Measurements from ENCODE around the gene NAT9. TPM values are rescaled to one million over a fixed set of nuclear protein-coding genes. Genes with fewer than 3 reads are reported as not detected.
A peak's percentile ranks its signal among the peaks of the same experiment; 100 is the strongest.

NAT9 gene
- total and polyA plus RNA-seq, 4 experiments from 2014 or later, result 11.9 to 70.3 (median 39.6) TPM

DNA sequence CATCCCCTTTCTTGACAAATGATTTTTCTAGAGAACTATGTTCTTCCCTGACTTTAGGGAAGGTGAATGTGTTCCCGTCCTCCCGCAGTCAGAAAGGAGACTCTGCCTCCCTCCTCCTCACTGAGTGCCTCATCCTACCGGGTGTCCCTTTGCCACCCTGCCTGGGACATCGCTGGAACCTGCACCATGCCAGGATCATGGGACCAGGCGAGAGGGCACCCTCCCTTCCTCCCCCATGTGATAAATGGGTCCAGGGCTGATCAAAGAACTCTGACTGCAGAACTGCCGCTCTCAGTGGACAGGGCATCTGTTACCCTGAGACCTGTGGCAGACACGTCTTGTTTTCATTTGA, 7.4 kb downstream of the NAT9 start:
- no peaks in the 10 kb centered on the region for H3K27me3 ChIP-seq (ENCODE audit: insufficient read depth, low read length)
- Mint-ChIP-seq H3K27me3 (no peaks in the 10 kb centered on the region), H3K9me3 (peaks cover 0 to 2% (median 0%) of the 10 kb centered on the region in 8 donors), H3K36me3 (peaks cover 31 to 70% of the 10 kb centered on the region in 2 donors), H3K4me3 (no peak overlapping the region), H3K27ac (peak overlapping the region; percentile 48 to 86 (median 77)), H3K4me1 (peaks cover 16 to 57% (median 30%) of the 10 kb centered on the region in 4 donors)
- H3K4me1 ChIP-seq (ENCODE audit: insufficient read depth, low read length), result peaks cover 22% of the 10 kb centered on the region
- H3K36me3 ChIP-seq (ENCODE audit: insufficient read depth, low read length), result peaks cover 87% of the 10 kb centered on the region
- ChIA-PET CTCF (ENCODE audit: partially characterized antibody) (interaction anchor here (0.7 to 13.9 kb wide), 8 partner anchors 8 to 111 kb away, joined by 3 to 181 read pairs (median 66); partner anchors contain the start of gene RAB37), POLR2A (ENCODE audit: partially characterized antibody) (interaction anchor here (1.3 to 17.0 kb wide), 3 partner anchors 15 to 112 kb away, joined by 7 to 489 read pairs (median 195); partner anchors contain the start of genes NHERF1 and RAB37)
- H3K9me3 ChIP-seq (ENCODE audit: control insufficient read depth in 1 of 2, low read length in 2 of 2), result no peaks in the 10 kb centered on the region
- peak in 1 of 5 donors; percentile 6 for DNase-seq
- H3K4me3 ChIP-seq (ENCODE audit: low read length in 2 of 2), result no peak overlapping the region
- intact Hi-C loops (cut with micrococcal nuclease), result no loop called here
- H3K27ac ChIP-seq (ENCODE audit: low read depth, low read length), result no peak overlapping the region

DNA sequence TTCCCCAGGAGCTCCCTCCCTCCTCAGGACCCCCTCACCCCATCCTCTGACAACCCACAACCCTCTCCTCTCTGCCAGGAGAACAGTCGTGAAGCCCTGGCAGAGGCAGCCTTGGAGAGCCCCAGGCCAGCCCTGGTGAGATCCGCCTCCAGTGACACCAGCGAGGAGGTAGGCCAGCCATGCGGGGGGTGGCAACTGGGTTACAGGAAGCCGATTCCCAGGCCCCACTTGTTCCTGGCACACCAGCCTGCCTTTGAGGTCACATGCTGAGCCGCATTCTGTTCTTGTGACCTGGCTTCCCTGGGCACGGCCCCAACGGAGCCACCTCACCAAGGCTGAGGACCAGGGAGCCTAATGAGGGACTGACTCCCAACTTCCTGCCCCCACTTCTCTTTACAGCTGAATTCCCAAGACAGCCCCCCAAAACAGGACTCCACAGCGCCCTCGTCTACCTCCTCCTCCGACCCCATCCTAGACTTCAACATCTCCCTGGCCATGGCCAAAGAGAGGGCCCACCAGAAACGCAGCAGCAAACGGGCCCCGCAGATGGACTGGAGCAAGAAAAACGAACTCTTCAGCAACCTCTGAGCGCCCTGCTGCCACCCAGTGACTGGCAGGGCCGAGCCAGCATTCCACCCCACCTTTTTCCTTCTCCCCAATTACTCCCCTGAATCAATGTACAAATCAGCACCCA, 7.9 kb downstream of the NAT9 start:
- no peaks in the 10 kb centered on the region for H3K27me3 Mint-ChIP-seq
- peaks cover 0 to 2% (median 0%) of the 10 kb centered on the region in 8 donors for H3K9me3 Mint-ChIP-seq
- peaks cover 16 to 54% (median 29%) of the 10 kb centered on the region in 4 donors for H3K4me1 Mint-ChIP-seq
- H3K36me3 ChIP-seq (ENCODE audit: insufficient read depth, low read length), result peaks cover 87% of the 10 kb centered on the region
- POLR2A ChIA-PET (ENCODE audit: partially characterized antibody), result interaction anchor here (13.7 to 17.0 kb wide), 2 partner anchors 14 to 30 kb away, joined by 195 to 489 read pairs; partner anchors contain the start of genes NHERF1 and RAB37
- peaks cover 31 to 67% of the 10 kb centered on the region in 2 donors for H3K36me3 Mint-ChIP-seq
- H3K9me3 ChIP-seq (ENCODE audit: control insufficient read depth in 1 of 2, low read length in 2 of 2), result no peaks in the 10 kb centered on the region
- H3K4me3 Mint-ChIP-seq, result no peak overlapping the region
- peak in 1 of 5 donors; percentile 9 for DNase-seq
- peak overlapping the region; percentile 48 to 86 (median 77) for H3K27ac Mint-ChIP-seq
- CTCF ChIA-PET (ENCODE audit: partially characterized antibody), result interaction anchor here (0.8 to 2.8 kb wide), 6 partner anchors 9 to 111 kb away, joined by 3 to 19 read pairs (median 4); no protein-coding TSS in a partner anchor
- H3K27ac ChIP-seq (ENCODE audit: low read depth, low read length), result no peak overlapping the region
- no peaks in the 10 kb centered on the region for H3K27me3 ChIP-seq (ENCODE audit: insufficient read depth, low read length)
- intact Hi-C loops (cut with micrococcal nuclease), result no loop called here
- peaks cover 23% of the 10 kb centered on the region for H3K4me1 ChIP-seq (ENCODE audit: insufficient read depth, low read length)
- H3K4me3 ChIP-seq (ENCODE audit: low read length in 2 of 2), result no peak overlapping the region

DNA sequence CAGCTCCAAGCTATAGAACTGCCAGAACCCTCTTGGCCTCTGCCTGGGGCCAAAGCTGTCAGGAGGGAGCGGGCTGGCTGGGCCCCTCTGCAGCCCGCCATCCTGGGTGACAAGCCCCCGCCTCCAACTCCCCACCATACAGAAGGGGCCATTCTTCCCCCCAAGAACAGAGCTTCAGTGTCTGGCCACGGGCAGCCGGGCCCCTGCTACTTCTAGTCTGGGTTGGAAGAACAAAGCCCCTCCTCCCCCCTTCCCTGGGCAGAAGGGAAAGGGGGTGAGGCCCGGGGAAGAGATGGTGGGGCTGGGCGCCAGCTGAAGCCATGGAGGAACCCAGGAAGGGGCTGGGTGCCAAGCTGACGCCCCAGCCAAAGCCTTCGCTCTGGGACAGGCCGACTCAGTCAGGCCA, 9.0 kb downstream of the NAT9 start:
- Mint-ChIP-seq H3K27ac (peak overlapping the region in 2 of 7 donors; percentile 64 to 81), H3K9me3 (peaks cover 0 to 2% (median 0%) of the 10 kb centered on the region in 8 donors), H3K4me3 (no peak overlapping the region), H3K36me3 (peaks cover 28 to 62% of the 10 kb centered on the region in 2 donors), H3K4me1 (peaks cover 16 to 50% (median 29%) of the 10 kb centered on the region in 4 donors), H3K27me3 (no peaks in the 10 kb centered on the region)
- peaks cover 78% of the 10 kb centered on the region for H3K36me3 ChIP-seq (ENCODE audit: insufficient read depth, low read length)
- peaks cover 31% of the 10 kb centered on the region for H3K4me1 ChIP-seq (ENCODE audit: insufficient read depth, low read length)
- CTCF ChIA-PET (ENCODE audit: partially characterized antibody), result interaction anchor here (0.8 to 2.8 kb wide), 6 partner anchors 12 to 110 kb away, joined by 3 to 19 read pairs (median 4); no protein-coding TSS in a partner anchor
- no peaks in the 10 kb centered on the region for H3K27me3 ChIP-seq (ENCODE audit: insufficient read depth, low read length)
- intact Hi-C loops (cut with micrococcal nuclease), result no loop called here
- H3K4me3 ChIP-seq (ENCODE audit: low read length in 2 of 2), result no peak overlapping the region
- no peak overlapping the region for H3K27ac ChIP-seq (ENCODE audit: low read depth, low read length)
- peak in 1 of 5 donors; percentile 28 for DNase-seq
- POLR2A ChIA-PET (ENCODE audit: partially characterized antibody), result interaction anchor here (1.1 to 17.0 kb wide), 4 partner anchors 9 to 106 kb away, joined by 3 to 489 read pairs (median 4); partner anchors contain the start of genes FDXR, NAT9 and NHERF1
- no peaks in the 10 kb centered on the region for H3K9me3 ChIP-seq (ENCODE audit: control insufficient read depth in 1 of 2, low read length in 2 of 2)

DNA sequence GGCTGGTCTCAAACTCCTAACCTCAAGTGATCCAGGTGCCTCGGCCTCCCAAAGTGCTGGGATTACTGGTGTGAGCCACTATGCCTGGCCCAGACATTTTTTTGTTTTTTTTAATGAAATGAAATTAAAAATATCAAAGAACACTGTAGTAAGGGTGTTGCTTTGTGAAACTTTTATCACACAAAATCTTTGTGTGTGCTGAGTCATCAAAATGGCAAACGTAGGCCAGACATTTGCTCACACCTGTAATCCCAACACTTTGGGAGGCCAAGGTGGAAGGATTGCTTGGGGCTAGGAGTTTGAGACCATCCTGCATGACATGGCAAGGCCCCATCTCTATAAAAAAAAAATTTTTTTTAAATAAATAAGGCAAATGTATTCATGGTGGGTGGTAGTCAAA, 9.7 kb downstream of the NAT9 start:
- intact Hi-C loops (cut with micrococcal nuclease), result no loop called here
- no peak overlapping the region for H3K4me3 Mint-ChIP-seq
- no peaks in the 10 kb centered on the region for H3K27me3 Mint-ChIP-seq
- peak overlapping the region in 3 of 7 donors; percentile 47 to 64 (median 52) for H3K27ac Mint-ChIP-seq
- H3K36me3 Mint-ChIP-seq, result peaks cover 28 to 57% of the 10 kb centered on the region in 2 donors
- no peak overlapping the region for H3K4me3 ChIP-seq (ENCODE audit: low read length in 2 of 2)
- POLR2A ChIA-PET (ENCODE audit: partially characterized antibody), result interaction anchor here (1.1 to 17.0 kb wide), 4 partner anchors 10 to 107 kb away, joined by 3 to 489 read pairs (median 6); partner anchors contain the start of genes FDXR, NAT9 and NHERF1
- H3K4me1 Mint-ChIP-seq, result peaks cover 17 to 53% (median 31%) of the 10 kb centered on the region in 4 donors
- CTCF ChIA-PET (ENCODE audit: partially characterized antibody), result interaction anchor here (0.9 to 2.8 kb wide), 4 partner anchors 13 to 24 kb away, joined by 3 to 19 read pairs (median 5); no protein-coding TSS in a partner anchor
- H3K27me3 ChIP-seq (ENCODE audit: insufficient read depth, low read length), result no peaks in the 10 kb centered on the region
- peaks cover 38% of the 10 kb centered on the region for H3K4me1 ChIP-seq (ENCODE audit: insufficient read depth, low read length)
- peaks cover 72% of the 10 kb centered on the region for H3K36me3 ChIP-seq (ENCODE audit: insufficient read depth, low read length)
- no peak overlapping the region for H3K27ac ChIP-seq (ENCODE audit: low read depth, low read length)
- H3K9me3 ChIP-seq (ENCODE audit: control insufficient read depth in 1 of 2, low read length in 2 of 2), result no peaks in the 10 kb centered on the region
- peaks cover 0 to 2% (median 0%) of the 10 kb centered on the region in 8 donors for H3K9me3 Mint-ChIP-seq
- peak in 1 of 5 donors; percentile 7 for DNase-seq

DNA sequence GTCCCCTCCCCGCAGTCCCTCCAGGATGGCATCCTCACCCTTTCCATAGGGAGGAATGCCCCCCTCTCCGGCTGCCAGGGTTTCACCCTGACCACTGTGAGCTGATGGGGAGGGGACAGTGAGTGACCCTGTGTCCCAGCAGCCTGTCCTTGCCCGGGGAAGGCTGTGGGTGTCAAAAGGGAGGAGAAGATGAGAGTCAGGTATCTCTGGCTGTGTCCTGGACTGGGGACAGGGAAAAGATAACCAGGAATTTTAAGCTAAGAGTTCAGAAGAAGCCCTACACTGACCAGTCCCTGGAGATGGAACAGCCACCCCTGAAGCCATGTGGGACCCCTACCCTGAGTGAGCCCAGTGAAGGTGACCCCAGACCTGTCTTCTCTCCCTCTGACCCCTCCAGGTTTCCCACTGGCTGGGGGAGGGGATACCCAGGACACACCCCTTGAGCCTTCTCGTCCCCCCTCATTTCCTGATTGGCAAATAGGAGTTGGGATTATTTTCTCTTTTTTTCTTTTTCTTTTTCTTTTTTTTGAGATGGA, 11.3 kb downstream of the NAT9 start:
- Histone ChIP-seq H3K27me3 (ENCODE audit: insufficient read depth, low read length) (no peaks in the 10 kb centered on the region), H3K4me3 (ENCODE audit: low read length in 2 of 2) (no peak overlapping the region), H3K27ac (ENCODE audit: low read depth, low read length) (no peak overlapping the region), H3K4me1 (ENCODE audit: insufficient read depth, low read length) (peaks cover 44% of the 10 kb centered on the region), H3K9me3 (ENCODE audit: control insufficient read depth in 1 of 2, low read length in 2 of 2) (no peaks in the 10 kb centered on the region), H3K36me3 (ENCODE audit: insufficient read depth, low read length) (peaks cover 62% of the 10 kb centered on the region)
- Mint-ChIP-seq H3K27me3 (no peaks in the 10 kb centered on the region), H3K27ac (peak overlapping the region in 4 of 7 donors; percentile 17 to 82 (median 52)), H3K4me3 (no peak overlapping the region), H3K36me3 (peaks cover 25 to 47% of the 10 kb centered on the region in 2 donors), H3K9me3 (peaks cover 0 to 2% (median 0%) of the 10 kb centered on the region in 8 donors), H3K4me1 (peaks cover 19 to 56% (median 33%) of the 10 kb centered on the region in 4 donors)
- intact Hi-C loops (cut with micrococcal nuclease), result no loop called here
- CTCF ChIA-PET (ENCODE audit: partially characterized antibody), result interaction anchor here (0.7 to 1.2 kb wide), 4 partner anchors 15 to 107 kb away, joined by 3 to 7 read pairs (median 4); no protein-coding TSS in a partner anchor
- DNase-seq, result peak in 1 of 5 donors; percentile 10
- POLR2A ChIA-PET (ENCODE audit: partially characterized antibody), result interaction anchor here (1.0 to 8.0 kb wide), 4 partner anchors 11 to 23 kb away, joined by 3 to 217 read pairs (median 6); partner anchors contain the start of genes NAT9 and NHERF1

DNA sequence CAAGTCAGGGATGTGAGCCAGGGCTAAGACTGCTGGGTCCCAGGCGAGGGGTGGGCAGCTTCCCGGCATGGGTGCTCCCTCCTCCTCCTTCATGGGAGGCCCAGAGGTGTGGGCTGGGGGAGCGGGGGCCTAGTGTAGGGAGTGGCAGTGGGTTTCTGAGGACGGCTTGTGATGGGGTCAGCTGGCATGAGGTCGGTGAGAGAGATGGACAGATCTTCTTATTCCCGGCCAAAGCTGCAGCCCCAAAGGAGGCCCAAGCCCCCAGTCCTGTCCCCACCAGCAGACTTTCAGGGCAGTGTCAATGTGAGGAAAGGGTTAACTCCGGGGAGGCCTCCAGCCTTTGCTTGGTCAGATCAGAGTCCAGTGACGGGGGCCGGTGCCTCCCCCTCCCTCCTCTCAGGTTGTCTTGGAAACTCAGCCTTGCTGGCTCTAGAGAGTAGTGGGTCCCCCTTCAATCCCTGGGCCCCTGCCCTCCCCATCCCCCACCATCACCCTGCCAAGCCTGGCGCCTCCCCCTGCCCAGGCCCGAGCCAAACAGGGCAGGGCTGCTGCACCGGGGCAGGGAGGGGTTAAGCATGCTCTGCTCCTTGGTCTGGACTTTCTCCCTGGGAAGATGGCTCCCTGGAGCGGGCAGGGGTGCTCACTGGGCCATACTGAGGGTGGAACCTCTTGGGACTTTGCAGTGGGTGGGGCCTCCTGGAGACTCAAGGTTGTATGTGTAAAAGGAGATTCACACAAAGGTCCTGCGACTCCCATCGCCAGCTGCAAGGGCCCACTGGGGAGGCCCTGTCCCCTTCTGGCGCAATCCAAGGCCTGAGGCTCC, 12.4 kb downstream of the NAT9 start:
- Mint-ChIP-seq H3K27me3 (no peaks in the 10 kb centered on the region), H3K27ac (peak overlapping the region in 2 of 7 donors; percentile 9 to 74), H3K4me1 (peaks cover 26 to 59% (median 37%) of the 10 kb centered on the region in 4 donors), H3K36me3 (peaks cover 22 to 47% of the 10 kb centered on the region in 2 donors), H3K4me3 (no peak overlapping the region), H3K9me3 (no peaks in the 10 kb centered on the region)
- Histone ChIP-seq H3K4me1 (ENCODE audit: insufficient read depth, low read length) (peaks cover 49% of the 10 kb centered on the region), H3K27me3 (ENCODE audit: insufficient read depth, low read length) (no peaks in the 10 kb centered on the region), H3K36me3 (ENCODE audit: insufficient read depth, low read length) (peaks cover 54% of the 10 kb centered on the region), H3K4me3 (ENCODE audit: low read length in 2 of 2) (no peak overlapping the region), H3K27ac (ENCODE audit: low read depth, low read length) (no peak overlapping the region), H3K9me3 (ENCODE audit: control insufficient read depth in 1 of 2, low read length in 2 of 2) (no peaks in the 10 kb centered on the region)
- peak in 1 of 5 donors; percentile 9 for DNase-seq
- CTCF ChIA-PET (ENCODE audit: partially characterized antibody), result interaction anchor here (0.7 to 1.6 kb wide), 4 partner anchors 21 to 106 kb away, joined by 3 to 7 read pairs (median 4); no protein-coding TSS in a partner anchor
- intact Hi-C loops (cut with micrococcal nuclease), result no loop called here
- POLR2A ChIA-PET (ENCODE audit: partially characterized antibody), result interaction anchor here (1.8 to 20.4 kb wide), 3 partner anchors 10 to 22 kb away, joined by 5 to 489 read pairs (median 217); partner anchors contain the start of genes NAT9 and NHERF1
